Occipital lobe (tissue), 3 donors: Measurements from ENCODE around the gene SMIM22. TPM values are rescaled to one million over a fixed set of nuclear protein-coding genes. Genes with fewer than 3 reads are reported as not detected.

Experiments
- DNase-seq: peaks from one replicate; lab custom pipeline; 2025; lab: John Stamatoyannopoulos, UW
- small RNA-seq: library from RNA; depleted of rRNA; stranded (forward); fragments of <200 nt; gene quantifications from one replicate; pipeline ENCODE3, GENCODE V24; 2014
- total RNA-seq: library from RNA; depleted of rRNA; stranded (reverse); fragments of >200 nt; gene quantifications from one replicate; pipeline ENCODE4 v1.2.3, GENCODE V29; 2014

The SMIM22 gene
- total RNA-seq, 1 donor from 2014 or later, result not detected

GRCh38 chr16:4814542-4815173 is 19.5 kb downstream of the SMIM22 start:
- no peak for DNase-seq

- no peak for DNase-seq
Measured at GRCh38 chr16:4820652-4821051, 25.5 kb downstream of the SMIM22 start.

- no peak for DNase-seq
Measured at GRCh38 chr16:4825196-4825595, 30.0 kb downstream of the SMIM22 start.

- no peak for DNase-seq
Measured at GRCh38 chr16:4826526-4826925, 31.4 kb downstream of the SMIM22 start.

- no peak for DNase-seq
Measured at GRCh38 chr16:4826980-4827379, 31.8 kb downstream of the SMIM22 start.

GRCh38 chr16:4828567-4829321 is 33.6 kb downstream of the SMIM22 start:
- no peak for DNase-seq

- DNase-seq, result no peak
Measured at GRCh38 chr16:4830408-4830807, 35.2 kb downstream of the SMIM22 start.

- no peak for DNase-seq
Measured at GRCh38 chr16:4831616-4832015, 36.4 kb downstream of the SMIM22 start.

GRCh38 chr16:4832698-4833343 is 37.7 kb downstream of the SMIM22 start:
- no peak for DNase-seq

- DNase-seq, result no peak
Measured at GRCh38 chr16:4833584-4833983, 38.4 kb downstream of the SMIM22 start.

- DNase-seq, result no peak
Measured at GRCh38 chr16:4836727-4837126, 41.6 kb downstream of the SMIM22 start.

GRCh38 chr16:4837733-4838501 is 42.7 kb downstream of the SMIM22 start:
- DNase-seq, result no peak

- DNase-seq, result no peak
Measured at GRCh38 chr16:4839942-4840341, 44.8 kb downstream of the SMIM22 start.

- no peak for DNase-seq
Measured at GRCh38 chr16:4840984-4841383, 45.8 kb downstream of the SMIM22 start.

Small RNAs within 50 kb of the gene (small RNA-seq; reads per million reads assigned to genes)
- gene RF00017, result not detected

Other genes with a start within 250 kb of the SMIM22 start
- not detected for gene C16orf96, start 239.0 kb upstream of the SMIM22 start, total RNA-seq
- 1.7 TPM for gene UBALD1, start 180.5 kb upstream of the SMIM22 start, total RNA-seq
- 41.5 TPM for gene MGRN1, start 170.5 kb upstream of the SMIM22 start, total RNA-seq
- gene NUDT16L1, start 101.8 kb upstream of the SMIM22 start, total RNA-seq, result 33.4 TPM
- 19.8 TPM for gene ANKS3, start 61.1 kb upstream of the SMIM22 start, total RNA-seq
- gene DNAAF8, start 60.8 kb upstream of the SMIM22 start, total RNA-seq, result 0.62 TPM
- gene ZNF500, start 28.2 kb upstream of the SMIM22 start, total RNA-seq, result 10.5 TPM
- gene SEPTIN12, start 7.0 kb upstream of the SMIM22 start, total RNA-seq, result not detected
- gene ROGDI, start 7.3 kb downstream of the SMIM22 start, total RNA-seq, result 38.7 TPM
- gene GLYR1, start 51.9 kb downstream of the SMIM22 start, total RNA-seq, result 70.2 TPM
- gene UBN1, start 52.1 kb downstream of the SMIM22 start, total RNA-seq, result 13.9 TPM
- gene PPL, start 141.8 kb downstream of the SMIM22 start, total RNA-seq, result 0.31 TPM
- gene SEC14L5, start 163.0 kb downstream of the SMIM22 start, total RNA-seq, result 0.47 TPM
- gene NAGPA, start 238.6 kb downstream of the SMIM22 start, total RNA-seq, result 12.5 TPM